Glutamatergic neuron (in vitro differentiated cells): ENCODE results near the gene PHLDA2. TPM values are rescaled to one million over a fixed set of nuclear protein-coding genes. Genes with fewer than 3 reads are reported as not detected.

Experiments
- DNase-seq: peaks from one replicate; pipeline ENCODE4 v3.0.0; 2022
- H3K27ac Mint-ChIP-seq: one replicate; pipeline ENCODE4 v1.8.0; 2020; ENCODE audit warnings: mild to moderate bottlenecking, mixed read lengths, inconsistent platforms; ENCODE audit not compliant: unreplicated experiment
- H3K27me3 Mint-ChIP-seq: one replicate; pipeline ENCODE4 v1.8.0; 2020; ENCODE audit warnings: mild to moderate bottlenecking, moderate library complexity, mixed read lengths, inconsistent platforms; ENCODE audit not compliant: unreplicated experiment
- H3K36me3 Mint-ChIP-seq: one replicate; pipeline ENCODE4 v1.8.0; 2020; ENCODE audit warnings: mild to moderate bottlenecking, mixed read lengths, inconsistent platforms; ENCODE audit not compliant: unreplicated experiment
- H3K4me1 Mint-ChIP-seq: one replicate; pipeline ENCODE4 v1.8.0; 2020; ENCODE audit warnings: mild to moderate bottlenecking, low read depth, mixed read lengths, inconsistent platforms; ENCODE audit not compliant: unreplicated experiment
- H3K4me3 Mint-ChIP-seq: one replicate; pipeline ENCODE4 v1.8.0; 2020; ENCODE audit warnings: mild to moderate bottlenecking, mixed read lengths, inconsistent platforms; ENCODE audit not compliant: unreplicated experiment
- H3K9me3 Mint-ChIP-seq: one replicate; pipeline ENCODE4 v1.8.0; 2020; ENCODE audit warnings: mild to moderate bottlenecking, moderate library complexity, mixed read lengths, inconsistent platforms; ENCODE audit not compliant: unreplicated experiment
- CTCF ChIP-seq: fragments of 200-600 bp; sonication (generic); IDR thresholded peaks from one replicate; pipeline ENCODE4 v1.5.0; 2021; ENCODE audit not compliant: partially characterized antibody, unreplicated experiment
- total RNA-seq: library from RNA; stranded (reverse); fragmentation: NEBNext Ultra II Directional; extraction: Animal tissue kit (Norgen Biotek cat#: 25700); gene quantifications from one replicate; pipeline ENCODE4 v1.2.1, GENCODE V29; 2021; ENCODE audit not compliant: unreplicated experiment

PHLDA2 gene
- total RNA-seq, 1 donor from 2014 or later = 1.2 TPM

DNA sequence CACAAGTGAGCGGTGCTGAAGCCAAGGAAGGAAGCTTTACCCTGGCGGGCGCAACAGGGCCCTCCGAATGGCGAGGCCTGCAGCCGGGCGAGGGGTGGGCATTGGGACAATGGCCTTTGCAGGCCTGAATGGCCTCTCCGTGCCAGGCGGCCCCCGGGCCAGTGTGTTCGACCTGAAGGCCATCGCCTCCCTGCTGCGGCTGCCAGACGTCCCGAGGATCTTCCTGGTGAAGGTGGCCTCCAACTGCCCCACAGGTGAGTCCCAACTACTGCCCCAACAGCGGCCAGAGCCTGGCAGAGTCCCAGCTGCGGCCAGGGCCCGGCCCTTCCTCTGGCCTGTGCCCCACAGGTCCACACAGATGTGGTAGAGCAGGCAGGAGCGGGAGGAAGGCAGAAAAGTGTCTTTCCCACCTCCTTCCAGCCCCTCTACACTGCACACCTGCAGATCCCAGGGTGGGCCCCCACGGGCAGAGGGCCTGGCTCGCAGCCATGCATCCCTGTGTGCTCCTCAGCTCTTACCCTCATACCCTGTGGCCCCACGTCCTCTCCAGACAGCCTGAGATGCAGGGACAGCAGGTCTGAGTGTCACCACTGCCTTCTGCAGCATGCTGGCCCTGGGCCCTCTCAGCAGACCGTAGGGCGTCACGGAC, 11.3 kb downstream of the PHLDA2 start:
- H3K36me3 Mint-ChIP-seq = no peaks in the 10 kb centered on the region
- H3K27ac Mint-ChIP-seq = no peak overlapping the region
- no peak overlapping the region for H3K4me3 Mint-ChIP-seq
- no peaks in the 10 kb centered on the region for H3K4me1 Mint-ChIP-seq
- no peaks in the 10 kb centered on the region for H3K9me3 Mint-ChIP-seq
- no peaks in the 10 kb centered on the region for H3K27me3 Mint-ChIP-seq
- DNase-seq = no peak
- no peak for TF ChIP-seq CTCF

DNA sequence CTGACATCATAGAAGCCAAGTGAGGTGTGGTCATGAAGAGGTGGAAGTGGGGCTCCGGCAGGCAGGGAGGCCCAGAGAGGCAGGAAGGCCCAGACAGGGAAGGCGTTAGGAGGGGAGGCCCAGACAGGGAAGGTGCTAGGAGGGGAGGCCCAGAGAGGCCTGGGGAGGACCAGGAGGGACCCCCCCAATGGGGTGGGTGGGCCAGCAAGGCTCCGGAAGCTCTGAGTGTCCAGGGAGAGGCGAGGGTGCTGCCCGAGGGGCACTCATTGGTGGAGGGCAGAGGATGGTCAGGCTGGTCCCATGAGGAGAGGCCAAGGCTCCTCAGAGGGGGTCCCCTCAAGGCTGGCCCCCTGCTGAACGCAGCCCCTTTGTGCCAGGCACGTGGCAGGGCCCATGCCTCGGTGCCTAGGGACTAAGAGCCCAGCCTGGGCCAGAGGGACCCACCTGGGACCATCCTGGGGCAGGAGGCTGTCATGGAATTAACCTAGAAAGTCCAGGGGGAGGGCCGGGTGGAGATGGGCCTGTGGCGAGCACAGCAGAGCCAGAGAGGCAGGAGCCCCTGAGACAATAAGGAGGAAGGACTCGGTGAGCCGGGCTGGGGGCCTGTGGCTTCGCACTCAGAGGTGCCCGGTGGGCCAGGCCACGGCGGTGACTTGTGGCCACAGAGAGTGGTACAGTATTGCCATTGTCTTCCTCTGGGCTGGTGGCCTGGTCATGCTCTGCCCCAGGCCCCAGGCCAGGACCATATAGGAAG, 12.2 kb downstream of the PHLDA2 start:
- H3K27ac Mint-ChIP-seq = no peak overlapping the region
- DNase-seq = no peak

GRCh38 chr11:2916114-2916891, 12.9 kb downstream of the PHLDA2 start:
- no peak for TF ChIP-seq CTCF
- Mint-ChIP-seq H3K36me3 (no peaks in the 10 kb centered on the region), H3K9me3 (no peaks in the 10 kb centered on the region), H3K4me3 (no peak overlapping the region), H3K27ac (no peak overlapping the region), H3K27me3 (no peaks in the 10 kb centered on the region), H3K4me1 (no peaks in the 10 kb centered on the region)
- DNase-seq = no peak

More for the DNA sequence above, 12.2 kb downstream of the PHLDA2 start:
- H3K9me3 Mint-ChIP-seq = no peaks in the 10 kb centered on the region
- no peaks in the 10 kb centered on the region for H3K27me3 Mint-ChIP-seq
- no peaks in the 10 kb centered on the region for H3K4me1 Mint-ChIP-seq
- no peak overlapping the region for H3K4me3 Mint-ChIP-seq
- no peaks in the 10 kb centered on the region for H3K36me3 Mint-ChIP-seq
- no peak for TF ChIP-seq CTCF

GRCh38 chr11:2915473-2915872, 13.7 kb downstream of the PHLDA2 start:
- no peaks in the 10 kb centered on the region for H3K4me1 Mint-ChIP-seq
- no peaks in the 10 kb centered on the region for H3K36me3 Mint-ChIP-seq
- no peak overlapping the region for H3K27ac Mint-ChIP-seq
- TF ChIP-seq CTCF = no peak
- DNase-seq = no peak
- no peaks in the 10 kb centered on the region for H3K27me3 Mint-ChIP-seq
- H3K9me3 Mint-ChIP-seq = no peaks in the 10 kb centered on the region
- no peak overlapping the region for H3K4me3 Mint-ChIP-seq
